Ishikawa (cell line): Measurements from ENCODE around the gene HBE1.

ENCODE experiments used
- CEBPB ChIP-seq: IDR thresholded peaks from 2 replicates; pipeline ENCODE4 v1.6.1; 2012
- CREB1 ChIP-seq: IDR thresholded peaks from 2 replicates; pipeline ENCODE4 v1.6.1; 2012; ENCODE audit warnings: low read depth
- EP300 ChIP-seq: IDR thresholded peaks from 2 replicates; pipeline ENCODE4 v1.6.1; 2012; ENCODE audit warnings: borderline replicate concordance
- FOXM1 ChIP-seq: IDR thresholded peaks from 2 replicates; pipeline ENCODE4 v1.6.1; 2012; ENCODE audit warnings: low read depth, borderline replicate concordance
- RAD21 ChIP-seq: IDR thresholded peaks from 2 replicates; pipeline ENCODE4 v1.6.1; 2012; ENCODE audit warnings: low read depth
- TAF1 ChIP-seq: IDR thresholded peaks from 2 replicates; pipeline ENCODE4 v1.6.1; 2012; ENCODE audit warnings: low read depth, mild to moderate bottlenecking
- TEAD4 ChIP-seq: IDR thresholded peaks from 2 replicates; pipeline ENCODE4 v1.6.1; 2012
- YY1 ChIP-seq: IDR thresholded peaks from 2 replicates; pipeline ENCODE4 v1.6.1; 2012; ENCODE audit warnings: low read depth
- ZBTB7A ChIP-seq: IDR thresholded peaks from 2 replicates; pipeline ENCODE4 v1.6.1; 2012; ENCODE audit warnings: low read depth
- TF ChIP-seq, protein P1 (sequence below): IDR thresholded peaks from 2 replicates; pipeline ENCODE4 v1.6.1; 2012
- TF ChIP-seq, protein P2 (sequence below): IDR thresholded peaks from 2 replicates; pipeline ENCODE4 v1.6.1; 2012; ENCODE audit warnings: low read depth, mild to moderate bottlenecking
- TF ChIP-seq, protein P3 (sequence below): IDR thresholded peaks from 2 replicates; pipeline ENCODE4 v1.6.1; 2012

DNA sequence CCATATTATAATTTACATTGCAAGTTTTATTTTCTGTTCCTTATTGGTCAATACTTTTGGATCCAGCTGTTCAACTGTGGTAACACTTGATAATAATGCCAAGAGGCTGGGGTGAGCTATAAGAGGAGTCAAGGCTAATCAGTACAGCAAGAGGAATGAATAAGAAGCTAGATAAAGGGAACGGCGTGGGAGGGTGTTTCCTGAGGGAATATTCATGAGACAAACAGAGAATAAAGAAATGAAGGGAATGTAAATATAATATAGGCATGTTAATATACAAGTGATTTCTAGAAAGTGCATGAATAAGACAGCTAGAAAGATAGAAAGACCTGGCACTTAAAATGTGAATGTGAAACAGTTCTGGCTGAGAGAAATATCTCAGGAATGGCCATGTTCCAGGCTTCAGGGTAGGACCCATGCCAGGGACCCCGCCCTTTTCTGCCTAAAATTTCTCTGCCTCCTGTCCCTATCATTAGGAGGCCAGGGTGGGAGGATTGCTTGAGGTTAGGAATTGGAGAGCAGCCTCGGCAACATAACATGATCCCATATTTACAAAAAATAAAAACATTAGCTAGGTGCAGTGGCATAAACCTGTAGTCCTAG lies 28.1 kb upstream of the HBE1 start:
- TF ChIP-seq, protein P1, sequence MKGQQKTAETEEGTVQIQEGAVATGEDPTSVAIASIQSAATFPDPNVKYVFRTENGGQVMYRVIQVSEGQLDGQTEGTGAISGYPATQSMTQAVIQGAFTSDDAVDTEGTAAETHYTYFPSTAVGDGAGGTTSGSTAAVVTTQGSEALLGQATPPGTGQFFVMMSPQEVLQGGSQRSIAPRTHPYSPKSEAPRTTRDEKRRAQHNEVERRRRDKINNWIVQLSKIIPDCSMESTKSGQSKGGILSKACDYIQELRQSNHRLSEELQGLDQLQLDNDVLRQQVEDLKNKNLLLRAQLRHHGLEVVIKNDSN: no peak
- TF ChIP-seq, protein P2, sequence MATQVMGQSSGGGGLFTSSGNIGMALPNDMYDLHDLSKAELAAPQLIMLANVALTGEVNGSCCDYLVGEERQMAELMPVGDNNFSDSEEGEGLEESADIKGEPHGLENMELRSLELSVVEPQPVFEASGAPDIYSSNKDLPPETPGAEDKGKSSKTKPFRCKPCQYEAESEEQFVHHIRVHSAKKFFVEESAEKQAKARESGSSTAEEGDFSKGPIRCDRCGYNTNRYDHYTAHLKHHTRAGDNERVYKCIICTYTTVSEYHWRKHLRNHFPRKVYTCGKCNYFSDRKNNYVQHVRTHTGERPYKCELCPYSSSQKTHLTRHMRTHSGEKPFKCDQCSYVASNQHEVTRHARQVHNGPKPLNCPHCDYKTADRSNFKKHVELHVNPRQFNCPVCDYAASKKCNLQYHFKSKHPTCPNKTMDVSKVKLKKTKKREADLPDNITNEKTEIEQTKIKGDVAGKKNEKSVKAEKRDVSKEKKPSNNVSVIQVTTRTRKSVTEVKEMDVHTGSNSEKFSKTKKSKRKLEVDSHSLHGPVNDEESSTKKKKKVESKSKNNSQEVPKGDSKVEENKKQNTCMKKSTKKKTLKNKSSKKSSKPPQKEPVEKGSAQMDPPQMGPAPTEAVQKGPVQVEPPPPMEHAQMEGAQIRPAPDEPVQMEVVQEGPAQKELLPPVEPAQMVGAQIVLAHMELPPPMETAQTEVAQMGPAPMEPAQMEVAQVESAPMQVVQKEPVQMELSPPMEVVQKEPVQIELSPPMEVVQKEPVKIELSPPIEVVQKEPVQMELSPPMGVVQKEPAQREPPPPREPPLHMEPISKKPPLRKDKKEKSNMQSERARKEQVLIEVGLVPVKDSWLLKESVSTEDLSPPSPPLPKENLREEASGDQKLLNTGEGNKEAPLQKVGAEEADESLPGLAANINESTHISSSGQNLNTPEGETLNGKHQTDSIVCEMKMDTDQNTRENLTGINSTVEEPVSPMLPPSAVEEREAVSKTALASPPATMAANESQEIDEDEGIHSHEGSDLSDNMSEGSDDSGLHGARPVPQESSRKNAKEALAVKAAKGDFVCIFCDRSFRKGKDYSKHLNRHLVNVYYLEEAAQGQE: no peak
- TF ChIP-seq EP300 (no peak), RAD21 (no peak), TEAD4 (no peak), TAF1 (no peak), YY1 (no peak), FOXM1 (no peak), CREB1 (no peak), ZBTB7A (no peak), CEBPB (no peak)
- TF ChIP-seq, protein P3, sequence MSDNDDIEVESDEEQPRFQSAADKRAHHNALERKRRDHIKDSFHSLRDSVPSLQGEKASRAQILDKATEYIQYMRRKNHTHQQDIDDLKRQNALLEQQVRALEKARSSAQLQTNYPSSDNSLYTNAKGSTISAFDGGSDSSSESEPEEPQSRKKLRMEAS: no peak
